ENCODE data around the gene NFAM1. TPM values are rescaled to one million over a fixed set of nuclear protein-coding genes. Genes with fewer than 3 reads are reported as not detected.

NFAM1 gene
- total RNA-seq, 3 donors from 2014 or later (not counting 1 experiment from before 2014, with no cell fraction given) = 2.4 to 7.8 (median 3.6) TPM

GRCh38 chr22:42472671-42473070 is 40.5 kb upstream of the NFAM1 start:
- TF ChIP-seq, protein P1, sequence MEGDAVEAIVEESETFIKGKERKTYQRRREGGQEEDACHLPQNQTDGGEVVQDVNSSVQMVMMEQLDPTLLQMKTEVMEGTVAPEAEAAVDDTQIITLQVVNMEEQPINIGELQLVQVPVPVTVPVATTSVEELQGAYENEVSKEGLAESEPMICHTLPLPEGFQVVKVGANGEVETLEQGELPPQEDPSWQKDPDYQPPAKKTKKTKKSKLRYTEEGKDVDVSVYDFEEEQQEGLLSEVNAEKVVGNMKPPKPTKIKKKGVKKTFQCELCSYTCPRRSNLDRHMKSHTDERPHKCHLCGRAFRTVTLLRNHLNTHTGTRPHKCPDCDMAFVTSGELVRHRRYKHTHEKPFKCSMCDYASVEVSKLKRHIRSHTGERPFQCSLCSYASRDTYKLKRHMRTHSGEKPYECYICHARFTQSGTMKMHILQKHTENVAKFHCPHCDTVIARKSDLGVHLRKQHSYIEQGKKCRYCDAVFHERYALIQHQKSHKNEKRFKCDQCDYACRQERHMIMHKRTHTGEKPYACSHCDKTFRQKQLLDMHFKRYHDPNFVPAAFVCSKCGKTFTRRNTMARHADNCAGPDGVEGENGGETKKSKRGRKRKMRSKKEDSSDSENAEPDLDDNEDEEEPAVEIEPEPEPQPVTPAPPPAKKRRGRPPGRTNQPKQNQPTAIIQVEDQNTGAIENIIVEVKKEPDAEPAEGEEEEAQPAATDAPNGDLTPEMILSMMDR (IDR thresholded peaks at IDR 0.05) = no peak
- no peak overlapping the region for H3K27ac Mint-ChIP-seq
- DNase-seq (no peak), ATAC-seq (no peak)
- H3K9me3 Mint-ChIP-seq = no peaks in the 10 kb centered on the region
- H3K4me1 Mint-ChIP-seq = no peaks in the 10 kb centered on the region
- Histone ChIP-seq H3K27ac (ENCODE audit: low read length) (no peak overlapping the region), H3K4me3 (ENCODE audit: low read length) (no peak overlapping the region), H3K27me3 (ENCODE audit: control insufficient read depth, insufficient read depth, low read length) (no peaks in the 10 kb centered on the region), H3K9me3 (ENCODE audit: control insufficient read depth, insufficient read depth, low read length) (no peaks in the 10 kb centered on the region), H3K4me1 (ENCODE audit: control insufficient read depth, insufficient read depth, low read length) (no peaks in the 10 kb centered on the region), H3K36me3 (ENCODE audit: control insufficient read depth, insufficient read depth, low read length) (no peaks in the 10 kb centered on the region)
- no peak overlapping the region for H3K4me3 Mint-ChIP-seq
- H3K27me3 Mint-ChIP-seq (ENCODE audit: low read depth in 2 of 2) = peaks cover 13 to 22% of the 10 kb centered on the region in 2 donors
- 91% methylated on average over 8 of the region's 8 CpGs for WGBS (ENCODE audit: insufficient coverage)
- H3K36me3 Mint-ChIP-seq = no peaks in the 10 kb centered on the region
- intact Hi-C loops (cut with micrococcal nuclease) = no loop called here

DNA sequence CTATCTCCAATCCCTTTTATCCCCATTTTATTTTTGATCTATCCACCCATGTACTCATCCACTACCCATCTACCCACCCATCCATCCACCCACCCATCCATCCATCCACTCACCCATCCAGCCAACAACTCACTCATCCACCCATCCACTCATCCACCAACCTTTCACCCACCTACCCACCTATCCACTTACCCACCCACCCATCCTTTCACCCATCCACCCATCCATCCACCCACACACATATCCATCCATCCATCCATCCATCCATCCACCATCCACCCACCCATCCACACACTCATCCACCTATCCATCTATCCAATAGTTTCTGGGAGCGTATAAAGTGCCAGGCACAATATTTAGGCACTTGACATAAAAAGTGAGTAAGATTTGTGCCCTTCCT is 39.2 kb upstream of the NFAM1 start:
- no peak overlapping the region for H3K27ac ChIP-seq (ENCODE audit: low read length)
- DNase-seq = no peak
- Mint-ChIP-seq H3K4me1 (no peaks in the 10 kb centered on the region), H3K36me3 (no peaks in the 10 kb centered on the region), H3K27ac (no peak overlapping the region), H3K4me3 (no peak overlapping the region), H3K27me3 (ENCODE audit: low read depth in 2 of 2) (peaks cover 14 to 22% of the 10 kb centered on the region in 2 donors), H3K9me3 (no peaks in the 10 kb centered on the region)
- no peak for ATAC-seq
- WGBS (ENCODE audit: insufficient coverage) = 100% methylated on average over 1 of the region's 1 CpG
- TF ChIP-seq, protein P1 (IDR thresholded peaks at IDR 0.05) = no peak
- no peaks in the 10 kb centered on the region for H3K36me3 ChIP-seq (ENCODE audit: control insufficient read depth, insufficient read depth, low read length)
- H3K4me1 ChIP-seq (ENCODE audit: control insufficient read depth, insufficient read depth, low read length) = no peaks in the 10 kb centered on the region
- H3K9me3 ChIP-seq (ENCODE audit: control insufficient read depth, insufficient read depth, low read length) = no peaks in the 10 kb centered on the region
- H3K4me3 ChIP-seq (ENCODE audit: low read length) = no peak overlapping the region
- no peaks in the 10 kb centered on the region for H3K27me3 ChIP-seq (ENCODE audit: control insufficient read depth, insufficient read depth, low read length)
- intact Hi-C loops (cut with micrococcal nuclease) = no loop called here

DNA sequence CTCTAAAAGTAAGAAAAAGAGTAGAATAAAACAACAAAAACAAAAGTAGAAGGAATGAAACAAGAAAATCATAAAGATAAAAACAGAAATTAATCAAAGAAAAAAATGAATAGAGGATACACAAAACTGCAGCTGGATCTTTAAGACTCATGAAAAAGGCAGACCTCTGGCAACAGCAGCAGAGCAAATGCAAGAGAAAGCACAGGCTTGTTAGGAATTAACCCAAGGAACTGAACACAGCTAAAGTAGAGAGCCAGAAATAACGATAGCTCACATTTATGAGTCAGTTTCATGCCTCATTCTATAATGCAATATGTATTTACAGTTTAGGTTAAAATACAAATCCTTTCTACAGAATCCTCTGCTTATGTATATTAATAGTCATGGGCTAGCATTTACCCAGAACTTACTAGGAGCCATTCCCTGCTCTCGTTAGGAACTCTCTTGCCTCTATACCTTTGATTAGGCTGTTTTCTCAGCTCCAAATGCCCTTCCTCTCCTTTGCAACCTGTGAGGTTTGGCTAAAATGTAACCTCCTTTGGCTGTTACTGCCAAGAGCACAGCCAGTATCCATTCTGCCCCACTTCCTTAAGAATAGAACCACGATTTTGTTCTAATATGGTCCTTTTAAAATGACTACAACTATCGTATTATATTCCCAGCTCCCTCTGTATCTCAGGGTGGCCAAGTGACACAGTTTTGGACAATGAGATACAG is 38.3 kb upstream of the NFAM1 start:
- 79% methylated on average over 2 of the region's 4 CpGs for WGBS (ENCODE audit: insufficient coverage)
- Mint-ChIP-seq H3K4me1 (no peaks in the 10 kb centered on the region), H3K27ac (no peak overlapping the region), H3K27me3 (ENCODE audit: low read depth in 2 of 2) (peaks cover 14 to 22% of the 10 kb centered on the region in 2 donors), H3K9me3 (no peaks in the 10 kb centered on the region), H3K4me3 (no peak overlapping the region), H3K36me3 (no peaks in the 10 kb centered on the region)
- Histone ChIP-seq H3K27ac (ENCODE audit: low read length) (no peak overlapping the region), H3K4me3 (ENCODE audit: low read length) (no peak overlapping the region), H3K36me3 (ENCODE audit: control insufficient read depth, insufficient read depth, low read length) (no peaks in the 10 kb centered on the region), H3K27me3 (ENCODE audit: control insufficient read depth, insufficient read depth, low read length) (no peaks in the 10 kb centered on the region), H3K4me1 (ENCODE audit: control insufficient read depth, insufficient read depth, low read length) (no peaks in the 10 kb centered on the region), H3K9me3 (ENCODE audit: control insufficient read depth, insufficient read depth, low read length) (no peaks in the 10 kb centered on the region)
- DNase-seq (no peak), ATAC-seq (no peak)
- TF ChIP-seq, protein P1 (IDR thresholded peaks at IDR 0.05) = no peak
- intact Hi-C loops (cut with micrococcal nuclease) = no loop called here

- Mint-ChIP-seq H3K4me1 (no peaks in the 10 kb centered on the region), H3K36me3 (no peaks in the 10 kb centered on the region), H3K27ac (no peak overlapping the region), H3K9me3 (no peaks in the 10 kb centered on the region), H3K4me3 (no peak overlapping the region), H3K27me3 (ENCODE audit: low read depth in 2 of 2) (peaks cover 12 to 22% of the 10 kb centered on the region in 2 donors)
- ATAC-seq = no peak
- Histone ChIP-seq H3K27me3 (ENCODE audit: control insufficient read depth, insufficient read depth, low read length) (no peaks in the 10 kb centered on the region), H3K4me3 (ENCODE audit: low read length) (no peak overlapping the region), H3K36me3 (ENCODE audit: control insufficient read depth, insufficient read depth, low read length) (no peaks in the 10 kb centered on the region), H3K4me1 (ENCODE audit: control insufficient read depth, insufficient read depth, low read length) (no peaks in the 10 kb centered on the region), H3K9me3 (ENCODE audit: control insufficient read depth, insufficient read depth, low read length) (no peaks in the 10 kb centered on the region), H3K27ac (ENCODE audit: low read length) (no peak overlapping the region)
- WGBS (ENCODE audit: insufficient coverage) = 91% methylated on average over 1 of the region's 2 CpGs
- DNase-seq = no peak
- intact Hi-C loops (cut with micrococcal nuclease) = no loop called here
- TF ChIP-seq, protein P1 (IDR thresholded peaks at IDR 0.05) = no peak
Measured at GRCh38 chr22:42468841-42469240, 36.6 kb upstream of the NFAM1 start.
